Kidney (tissue), 14 donors: ENCODE data around the gene SLC18B1. TPM values are rescaled to one million over a fixed set of nuclear protein-coding genes. Genes with fewer than 3 reads are reported as not detected.

Source experiments
- DNase-seq, 5 donors: peaks; one replicate each; pipeline ENCODE4 v3.0.0-alpha.2; 2013 to 2020
- FAIRE-seq: peaks from 2 replicates; lab custom pipeline; 2012; peaks lifted over from hg19 to GRCh38; lab: Jason Lieb, UNC
- H3K27ac ChIP-seq, 2 donors: one replicate each; pipeline ENCODE4 v1.7.0; 2013; ENCODE audit warnings: low read depth in 2 of 2, low read length in 2 of 2, inconsistent platforms in 1 of 2
- H3K27me3 ChIP-seq: one replicate; pipeline ENCODE4 v1.7.1; 2013; ENCODE audit warnings: low read length, inconsistent platforms; ENCODE audit not compliant: control insufficient read depth, insufficient read depth
- H3K36me3 ChIP-seq, 3 donors: one replicate each; pipeline versions ENCODE4 v1.7.0 to v1.7.1; 2013; ENCODE audit warnings: low read length in 3 of 3, control low read depth in 1 of 3, inconsistent platforms in 1 of 3; ENCODE audit not compliant: insufficient read depth in 3 of 3, control insufficient read depth in 2 of 3
- H3K4me1 ChIP-seq, 3 donors: one replicate each; pipeline versions ENCODE4 v1.7.0 to v1.7.1; 2013; ENCODE audit warnings: low read length in 3 of 3, inconsistent platforms in 1 of 3, low read depth in 1 of 3; ENCODE audit not compliant: control insufficient read depth in 2 of 3, insufficient read depth in 2 of 3
- H3K4me3 ChIP-seq, 3 donors: one replicate each; pipeline versions ENCODE4 v1.7.0 to v1.8.1; 2013; ENCODE audit warnings: low read length in 3 of 3, control low read depth in 1 of 3, inconsistent platforms in 1 of 3
- H3K9ac ChIP-seq, 3 donors: one replicate each; pipeline versions ENCODE4 v1.7.0 to v1.7.1; 2013; ENCODE audit warnings: low read length in 3 of 3, control low read depth in 1 of 3, inconsistent platforms in 1 of 3
- H3K9me3 ChIP-seq, 3 donors: one replicate each; pipeline versions ENCODE4 v1.7.0 to v1.7.1; 2013; ENCODE audit warnings: low read length in 3 of 3, control low read depth in 1 of 3, inconsistent platforms in 1 of 3; ENCODE audit not compliant: control insufficient read depth in 2 of 3, insufficient read depth in 1 of 3
- intact Hi-C: fragments of 100-400 bp; cut with DNase I; formaldehyde crosslinking; loops from one replicate; pipeline ENCODE4 v1.11.1; 2022
- polyA plus RNA-seq: library from polyadenylated mRNA; stranded (reverse); fragments of 350-450 nt; fragmentation: Illumina TruSeq; extraction: RNeasy Lipid Tissue Mini Kit (QIAGEN cat#74804); gene quantifications from one replicate; pipeline ENCODE4 v1.2.3, GENCODE V29; 2014; ENCODE audit warnings: low read depth, low replicate concordance; ENCODE audit not compliant: insufficient read depth
- total RNA-seq: library from RNA; stranded (reverse); fragmentation: NEBNext Ultra II Directional; extraction: Animal tissue kit (Norgen Biotek cat#: 25700); gene quantifications from one replicate; pipeline ENCODE4 v1.2.1, GENCODE V29; 2021
- TF ChIP-seq, protein P1 (sequence below): IDR thresholded peaks from 3 replicates; pipeline ENCODE4 v1.5.1; 2012; ENCODE audit warnings: mild to moderate bottlenecking, moderate library complexity, borderline replicate concordance; ENCODE audit not compliant: insufficient read depth; ENCODE audit errors: extremely low read depth
- donor health status: control.
- donor health status: control.
- donor health status: control.
- donor health status: control.
- donor health status: control.
- donor health status: DM: yes; HTN: yes; CAD: no.
- donor health status: Normal renal cell carcinoma (clear cell type).

The SLC18B1 gene
- total and polyA plus RNA-seq, 2 donors from 2014 or later: 16.9 to 17.2 TPM

- intact Hi-C loops: no loop called here
- FAIRE-seq: no peak
- Histone ChIP-seq H3K4me1 (peaks cover 3 to 15% (median 8%) of the 10 kb centered on the region in 3 donors), H3K4me3 (peak overlapping the region; percentile 95 to 100 (median 95)), H3K36me3 (peaks cover 8 to 22% (median 11%) of the 10 kb centered on the region in 3 donors), H3K27ac (peak overlapping the region; percentile 84 to 96), H3K27me3 (no peaks in the 10 kb centered on the region), H3K9me3 (no peaks in the 10 kb centered on the region), H3K9ac (peak overlapping the region; percentile 68 to 100 (median 92))
- TF ChIP-seq, protein P1, sequence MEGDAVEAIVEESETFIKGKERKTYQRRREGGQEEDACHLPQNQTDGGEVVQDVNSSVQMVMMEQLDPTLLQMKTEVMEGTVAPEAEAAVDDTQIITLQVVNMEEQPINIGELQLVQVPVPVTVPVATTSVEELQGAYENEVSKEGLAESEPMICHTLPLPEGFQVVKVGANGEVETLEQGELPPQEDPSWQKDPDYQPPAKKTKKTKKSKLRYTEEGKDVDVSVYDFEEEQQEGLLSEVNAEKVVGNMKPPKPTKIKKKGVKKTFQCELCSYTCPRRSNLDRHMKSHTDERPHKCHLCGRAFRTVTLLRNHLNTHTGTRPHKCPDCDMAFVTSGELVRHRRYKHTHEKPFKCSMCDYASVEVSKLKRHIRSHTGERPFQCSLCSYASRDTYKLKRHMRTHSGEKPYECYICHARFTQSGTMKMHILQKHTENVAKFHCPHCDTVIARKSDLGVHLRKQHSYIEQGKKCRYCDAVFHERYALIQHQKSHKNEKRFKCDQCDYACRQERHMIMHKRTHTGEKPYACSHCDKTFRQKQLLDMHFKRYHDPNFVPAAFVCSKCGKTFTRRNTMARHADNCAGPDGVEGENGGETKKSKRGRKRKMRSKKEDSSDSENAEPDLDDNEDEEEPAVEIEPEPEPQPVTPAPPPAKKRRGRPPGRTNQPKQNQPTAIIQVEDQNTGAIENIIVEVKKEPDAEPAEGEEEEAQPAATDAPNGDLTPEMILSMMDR: no peak
- DNase-seq: peak; percentile 45 to 77 (median 67)
These were observed 14.9 kb upstream of the SLC18B1 start for GRCh38 chr6:132813173-132813856.

DNA sequence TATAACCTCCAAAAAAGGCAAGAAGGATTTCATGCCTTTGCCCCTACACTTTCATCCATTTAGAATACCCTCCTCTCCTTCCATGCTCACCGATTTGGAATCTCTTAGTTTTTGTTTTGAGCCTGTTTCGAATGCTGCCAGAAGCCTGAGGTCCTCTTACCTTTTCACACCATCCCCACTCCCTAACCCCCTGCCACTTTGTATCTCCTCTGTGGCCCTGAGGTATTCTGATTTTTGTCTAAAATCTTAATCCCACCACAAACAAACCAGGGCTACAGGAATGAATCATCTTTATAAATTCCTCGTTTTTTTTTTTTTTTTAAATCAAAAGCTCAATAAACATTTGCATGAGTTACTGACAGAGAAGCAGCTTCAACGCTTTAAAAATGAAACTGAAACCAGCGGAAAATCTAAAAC, 14.3 kb upstream of the SLC18B1 start:
- TF ChIP-seq, protein P1: no peak
- intact Hi-C loops: no loop called here
- Histone ChIP-seq H3K27ac (peak overlapping the region; percentile 84 to 96), H3K4me1 (peaks cover 3 to 15% (median 8%) of the 10 kb centered on the region in 3 donors), H3K9me3 (no peaks in the 10 kb centered on the region), H3K4me3 (peak overlapping the region; percentile 95 to 100 (median 95)), H3K36me3 (peaks cover 5 to 17% (median 7%) of the 10 kb centered on the region in 3 donors), H3K9ac (peak overlapping the region; percentile 38 to 100 (median 68)), H3K27me3 (no peaks in the 10 kb centered on the region)
- DNase-seq (peak in 1 of 5 donors; percentile 11), FAIRE-seq (no peak)

GRCh38 chr6:132812255-132812732, 13.9 kb upstream of the SLC18B1 start:
- H3K9ac ChIP-seq: peak overlapping the region; percentile 4 to 100 (median 68)
- peaks cover 3 to 15% (median 8%) of the 10 kb centered on the region in 3 donors for H3K4me1 ChIP-seq
- peak in 2 of 5 donors; percentile 34 to 50 for DNase-seq
- H3K9me3 ChIP-seq: no peaks in the 10 kb centered on the region
- intact Hi-C loops: no loop called here
- H3K27me3 ChIP-seq: no peaks in the 10 kb centered on the region
- H3K4me3 ChIP-seq: peak overlapping the region; percentile 18 to 95 (median 95)
- no peak for FAIRE-seq
- H3K27ac ChIP-seq: peak overlapping the region; percentile 84 to 96
- TF ChIP-seq, protein P1: no peak
- H3K36me3 ChIP-seq: peaks cover under 1 to 12% (median 3%) of the 10 kb centered on the region in 3 donors
